Measurements from ENCODE around the gene RSBN1.
A peak's percentile ranks its signal among the peaks of the same experiment; 100 is the strongest.
"Not testable (repeated sequence)": the region's sequence is repeated elsewhere in the genome, so short reads cannot be mapped to it uniquely, and the experiment has no call there.

RSBN1 gene

GRCh38 chr1:113811888-113812660, at the start of gene RSBN1:
Gene RSBN1 (minus strand): TSS chr1:113812476. CDS start chr1:113812412, 64 bp downstream.
- peak; percentile 81 to 100 (median 99) for DNase-seq

DNA sequence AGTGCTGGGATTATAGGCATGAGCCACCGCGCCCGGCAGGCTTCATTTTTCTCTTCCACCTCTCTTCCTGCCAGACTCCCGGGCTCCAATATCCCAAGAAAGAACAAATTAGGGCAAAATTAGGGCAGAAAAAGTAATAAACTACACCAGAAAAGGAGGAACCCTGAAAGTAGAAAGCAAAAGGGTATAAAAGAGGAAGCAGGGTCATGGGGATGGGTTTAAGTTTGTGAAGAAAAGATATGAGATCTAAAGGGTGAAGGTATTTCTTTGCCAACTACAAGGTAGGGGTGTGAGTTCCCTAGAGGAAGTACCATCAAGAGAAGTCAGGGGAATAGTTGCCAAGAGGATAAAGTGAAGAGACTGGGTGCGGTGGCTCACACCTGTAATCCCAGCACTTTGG, 49.4 kb upstream of the RSBN1 start:
- DNase-seq, result no peak

DNA sequence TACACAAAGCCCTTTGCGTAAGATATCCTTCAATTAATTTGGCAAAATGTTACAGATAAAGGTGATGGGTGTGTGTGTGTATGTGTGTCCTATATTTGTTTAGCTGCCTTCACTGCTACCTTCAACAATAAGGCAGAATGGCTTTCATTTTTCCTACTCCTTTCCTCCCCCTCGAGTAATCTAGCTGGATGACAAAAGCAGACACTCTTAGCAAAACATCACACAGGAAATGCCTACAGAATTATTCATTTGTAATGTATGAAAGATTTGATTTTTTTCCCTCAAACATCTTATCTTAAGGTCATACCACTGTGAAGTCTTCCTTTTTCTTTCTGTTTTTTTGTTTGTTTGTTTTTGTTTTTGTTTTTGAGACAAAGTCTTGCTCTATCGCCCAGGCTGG, 48.6 kb upstream of the RSBN1 start:
- DNase-seq, result no peak

DNA sequence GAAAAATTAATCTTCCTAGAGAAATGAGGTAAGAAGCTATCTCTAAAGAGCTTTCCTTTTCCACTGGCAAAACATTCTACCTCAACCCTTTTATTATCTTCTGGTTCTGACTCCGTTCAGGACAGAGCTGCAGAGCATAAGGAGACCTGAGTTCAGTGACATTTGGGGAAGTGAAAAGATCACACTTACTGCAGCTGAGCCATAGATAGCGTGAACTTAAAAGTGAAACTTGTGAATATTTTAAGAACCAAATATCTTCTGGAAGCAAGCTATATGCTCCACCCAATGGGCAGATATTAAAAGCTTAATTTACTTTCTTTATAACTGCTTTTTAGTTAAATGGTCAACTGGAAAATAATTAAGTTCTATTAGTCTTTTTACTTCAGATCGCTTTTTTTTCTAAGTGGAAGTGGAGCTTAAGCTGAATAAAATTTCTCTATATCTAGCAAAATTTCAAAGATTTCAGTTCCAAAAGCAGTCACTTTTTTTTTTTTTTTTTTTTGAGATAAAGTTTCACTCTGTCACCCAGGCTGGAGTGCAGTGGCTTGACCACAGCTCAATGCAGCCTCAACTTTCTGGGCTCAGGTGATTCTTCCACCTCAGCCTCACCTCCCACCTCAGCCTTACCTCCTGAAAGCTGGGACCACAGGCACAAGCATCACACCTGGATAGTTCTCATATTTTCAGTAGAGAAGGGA, 47.4 kb upstream of the RSBN1 start:
- no peak for DNase-seq

- DNase-seq, result no peak
Observed at GRCh38 chr1:113858982-113859381, 46.7 kb upstream of the RSBN1 start.

GRCh38 chr1:113858418-113858817, 46.1 kb upstream of the RSBN1 start:
- DNase-seq, result no peak

DNA sequence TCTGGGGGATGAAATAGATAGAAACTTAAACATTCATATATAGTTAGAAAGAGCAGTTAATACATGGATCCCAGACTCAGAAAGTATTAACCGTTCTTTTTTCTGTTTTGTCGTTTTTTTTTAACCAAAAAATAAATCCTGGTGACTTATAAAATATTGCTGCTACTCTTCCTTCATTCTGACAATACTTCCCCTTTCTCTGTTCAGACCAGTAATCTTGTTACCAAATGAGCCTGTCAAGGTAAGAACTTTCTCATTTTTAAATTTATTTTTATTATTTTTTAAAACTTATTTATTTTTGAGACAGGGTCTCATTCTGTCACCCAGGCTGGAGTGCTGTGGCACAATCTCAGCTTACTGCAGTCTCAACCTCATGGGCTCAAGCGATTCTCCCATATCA, 45.5 kb upstream of the RSBN1 start:
- no peak for DNase-seq

DNA sequence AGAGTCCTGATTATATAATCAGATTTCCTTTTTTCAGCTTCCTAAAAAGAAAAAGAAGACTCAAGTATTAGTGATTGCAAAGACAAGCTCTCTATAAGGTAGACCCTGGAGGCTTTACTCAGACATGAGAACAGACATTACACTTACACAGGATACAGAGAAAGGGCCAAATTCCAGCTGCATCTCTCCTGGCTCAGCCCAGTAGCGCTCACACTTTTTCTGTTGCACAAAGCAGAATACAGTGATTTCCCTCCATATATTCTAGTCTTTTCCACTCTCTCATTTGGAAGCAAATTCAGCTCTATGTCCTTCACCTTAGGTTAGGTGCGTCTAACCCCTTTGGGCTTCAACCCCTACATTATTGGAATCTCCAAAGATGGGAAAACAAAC, 44.1 kb upstream of the RSBN1 start:
- DNase-seq, result no peak

GRCh38 chr1:113855630-113856400, 43.5 kb upstream of the RSBN1 start:
- no peak for DNase-seq

GRCh38 chr1:113854234-113854633, 42.0 kb upstream of the RSBN1 start:
- DNase-seq, result no peak

DNA sequence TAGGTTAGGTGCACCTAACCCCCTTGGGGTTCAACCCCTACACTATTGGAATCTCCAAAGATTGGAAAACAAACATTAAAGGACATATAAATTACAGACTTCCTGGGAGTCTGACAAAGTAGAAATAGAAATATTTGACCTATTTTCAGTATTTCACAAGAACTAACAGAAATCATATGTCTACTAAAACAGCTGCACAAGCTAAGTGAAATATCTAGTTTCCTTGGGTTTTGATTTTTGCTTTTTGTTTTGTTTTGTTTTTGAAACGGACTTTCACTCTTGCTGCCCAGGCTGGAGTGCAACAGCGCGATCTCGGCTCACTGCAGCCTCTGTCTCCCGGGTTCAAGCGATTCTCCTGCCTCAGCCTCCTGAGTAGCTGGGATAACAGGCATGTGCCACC, 40.4 kb upstream of the RSBN1 start:
- DNase-seq, result not testable (repeated sequence)

- DNase-seq, result no peak
Observed at GRCh38 chr1:113850127-113850796, 38.0 kb upstream of the RSBN1 start.

DNA sequence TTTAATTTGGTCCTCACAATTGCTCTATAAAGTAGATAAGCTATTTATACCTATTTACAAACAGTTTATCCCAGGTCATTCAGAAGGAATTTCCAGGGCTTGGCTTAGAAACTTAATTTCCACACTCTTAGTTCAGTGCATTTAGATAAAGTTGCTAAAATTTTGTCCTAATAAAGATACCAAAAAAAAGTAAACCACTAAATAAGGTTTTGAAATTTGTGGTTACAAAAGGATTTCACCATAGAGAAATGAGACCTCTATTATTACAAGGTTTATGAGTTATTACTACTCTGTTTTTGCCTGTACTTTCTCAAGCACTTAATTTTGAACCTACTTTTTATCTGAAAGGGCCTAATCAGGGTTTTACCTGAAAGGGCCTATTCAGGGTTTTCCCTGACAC, 36.8 kb upstream of the RSBN1 start:
- no peak for DNase-seq

- no peak for DNase-seq
Observed at GRCh38 chr1:113846391-113847035, 34.2 kb upstream of the RSBN1 start.

DNA sequence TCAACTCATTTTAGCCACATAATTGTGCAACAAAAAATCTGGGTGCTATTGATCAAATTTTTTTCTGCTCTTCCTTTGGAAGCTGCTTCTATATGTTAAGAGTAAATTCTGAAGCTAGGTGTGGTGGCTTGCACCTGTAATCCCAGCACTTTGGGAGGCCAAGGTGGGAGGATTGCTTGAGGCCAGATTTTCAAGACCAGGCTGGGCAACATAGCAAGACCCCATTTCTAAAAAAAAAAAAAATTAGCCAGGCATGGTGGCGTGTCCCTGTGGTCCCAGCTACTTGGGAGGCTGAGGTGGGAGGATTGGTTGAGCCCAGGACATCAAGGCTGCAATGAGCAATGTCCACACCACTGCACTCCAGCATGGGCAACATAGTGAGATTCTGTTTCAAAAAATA, 24.3 kb upstream of the RSBN1 start:
- DNase-seq, result no peak

GRCh38 chr1:113835686-113836290, 23.5 kb upstream of the RSBN1 start:
- DNase-seq, result peak in 2 of 51 donors; percentile 5 to 7

DNA sequence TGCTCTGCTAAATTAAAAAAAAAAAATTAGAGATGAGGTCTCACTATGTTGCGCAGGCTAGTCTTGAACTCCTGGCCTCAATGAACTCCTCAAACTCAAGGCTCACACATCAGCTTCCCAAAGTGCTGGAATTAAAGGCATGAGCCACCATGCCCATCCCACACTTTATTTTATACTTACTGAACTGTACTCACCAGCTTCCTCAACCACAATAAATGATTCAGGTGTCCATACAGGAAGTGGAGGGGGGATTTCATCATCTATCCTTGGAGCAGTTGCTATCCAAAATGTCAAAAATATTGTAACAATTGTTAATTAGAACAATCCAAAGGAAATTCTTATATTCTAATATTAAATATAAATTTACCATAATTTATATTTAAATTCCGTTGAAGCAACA, 22.4 kb upstream of the RSBN1 start:
- no peak for DNase-seq

DNA sequence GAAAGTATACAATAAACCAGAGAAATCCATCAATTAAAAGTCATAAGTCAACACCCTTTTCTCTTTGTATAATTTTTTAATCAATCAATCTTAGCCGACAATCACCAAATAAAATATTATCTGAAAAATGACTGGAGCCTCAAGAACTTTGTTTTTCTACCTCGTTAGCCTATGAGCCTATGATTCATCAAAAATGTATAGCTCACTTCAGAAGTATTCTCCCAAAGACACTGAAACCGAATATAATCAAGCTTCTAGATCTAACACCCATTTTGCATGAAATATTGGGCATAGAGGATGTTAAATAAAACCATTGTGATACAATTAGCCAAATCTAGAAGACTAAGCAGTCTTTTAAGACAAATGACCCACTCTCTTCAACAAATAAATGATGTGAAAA, 17.8 kb upstream of the RSBN1 start:
- DNase-seq, result no peak

DNA sequence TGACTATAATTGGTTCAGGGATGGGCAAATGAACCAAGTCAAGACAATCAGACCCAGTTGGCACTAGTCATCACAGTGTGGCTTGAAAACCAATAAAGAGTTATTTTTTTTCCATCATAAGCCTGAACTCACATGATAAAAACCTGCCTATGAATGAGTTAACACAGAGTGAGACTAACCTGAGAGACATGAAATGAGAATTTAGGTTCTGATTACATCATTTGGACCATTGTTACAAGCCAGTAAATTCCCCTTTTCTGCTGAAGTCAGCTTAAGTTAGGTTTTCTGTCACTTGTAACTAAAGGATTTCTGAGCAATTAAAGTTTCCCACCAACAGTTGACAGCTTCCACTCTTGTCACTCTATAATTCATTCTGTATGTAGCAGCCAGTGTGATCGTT, 9.6 kb upstream of the RSBN1 start:
- DNase-seq, result no peak

DNA sequence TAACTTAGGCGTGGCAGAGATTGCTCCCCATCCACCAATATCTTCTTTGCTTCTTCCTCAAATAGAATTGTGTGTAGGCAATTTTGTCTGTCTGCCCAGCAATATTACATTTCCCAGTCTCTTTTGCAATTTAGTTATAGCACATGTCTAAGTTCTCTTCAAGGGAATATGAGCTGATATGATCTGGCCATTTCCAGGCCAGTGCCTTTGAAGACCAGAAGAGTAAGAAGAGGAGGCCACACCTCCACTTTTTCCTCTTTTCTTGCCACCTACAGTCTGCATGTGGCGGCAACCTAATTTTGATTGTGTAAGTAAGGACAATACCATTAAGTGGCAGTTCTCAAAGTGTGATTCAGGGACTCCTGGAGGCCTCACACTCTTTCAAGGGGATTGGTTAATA, 6.3 kb upstream of the RSBN1 start:
- no peak for DNase-seq

DNA sequence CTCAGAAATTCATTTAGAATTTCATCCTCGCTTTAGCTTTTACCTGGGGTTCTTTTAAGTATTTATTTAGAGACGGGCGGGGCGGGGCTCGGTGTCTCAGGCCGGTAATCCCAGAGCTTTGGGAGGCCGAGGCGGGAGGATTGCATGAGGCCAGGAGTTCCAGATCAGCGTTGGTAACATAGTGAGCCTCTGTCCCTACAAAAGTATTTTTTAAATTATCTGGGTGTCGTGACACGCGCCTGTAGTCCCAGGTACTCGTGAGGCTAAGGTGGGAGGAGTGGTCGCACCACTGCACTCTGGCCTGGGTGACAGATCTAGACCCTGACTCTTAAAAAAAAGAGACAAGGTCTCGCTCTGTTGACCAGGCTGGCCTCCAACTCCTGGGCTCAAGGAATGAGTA, 942 bp upstream of the RSBN1 start:
- no peak for DNase-seq

Measured in hypothalamus (tissue), 51 donors.